ENCODE measurements around the gene DPEP1.

DPEP1 gene

DNA sequence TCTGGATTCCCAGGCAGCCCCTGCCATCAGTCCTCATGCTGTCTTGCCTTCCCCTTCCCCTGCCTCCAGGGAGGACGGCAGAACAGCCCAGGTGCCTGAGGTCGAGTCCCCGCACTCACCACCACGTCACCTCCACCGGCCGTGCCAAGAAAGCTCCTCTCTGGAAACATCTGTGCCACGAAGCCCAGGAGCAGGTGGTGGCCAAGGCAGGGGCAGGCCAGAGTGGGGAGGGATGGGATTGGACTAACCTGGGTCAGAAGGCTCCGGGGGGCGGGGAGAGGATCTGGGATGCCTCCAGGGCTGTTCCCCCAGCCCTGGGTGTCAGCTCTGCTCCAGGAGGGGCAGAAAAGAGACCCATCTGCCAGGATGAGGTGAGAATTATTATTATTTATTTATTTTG lies 7.4 kb upstream of the DPEP1 start:
- H3K9me3 ChIP-seq (ENCODE audit: low read length), result no peaks in the 10 kb centered on the region
- H4K20me1 ChIP-seq (ENCODE audit: insufficient read depth, low read length), result no peaks in the 10 kb centered on the region
- H3F3A ChIP-seq (ENCODE audit: insufficient read depth, low read length), result no peaks in the 10 kb centered on the region
- H3K27me3 ChIP-seq (ENCODE audit: insufficient read depth, low read length), result peaks cover 4% of the 10 kb centered on the region; the same call in 1 of the 2 replicates
- H3K36me3 ChIP-seq (ENCODE audit: insufficient read depth, low read length), result no peaks in the 10 kb centered on the region
- no peak overlapping the region for H3K9ac ChIP-seq (ENCODE audit: low read length)
- no peak overlapping the region for H2AFZ ChIP-seq (ENCODE audit: low read length)
- H3K4me1 ChIP-seq (ENCODE audit: insufficient read depth, low read length, severe bottlenecking), result peaks cover 9% of the 10 kb centered on the region
- TF ChIP-seq EZH2 (IDR thresholded peaks at IDR 0.05; ENCODE audit: borderline replicate concordance, low read length), result no peak
- TF ChIP-seq, protein P1, sequence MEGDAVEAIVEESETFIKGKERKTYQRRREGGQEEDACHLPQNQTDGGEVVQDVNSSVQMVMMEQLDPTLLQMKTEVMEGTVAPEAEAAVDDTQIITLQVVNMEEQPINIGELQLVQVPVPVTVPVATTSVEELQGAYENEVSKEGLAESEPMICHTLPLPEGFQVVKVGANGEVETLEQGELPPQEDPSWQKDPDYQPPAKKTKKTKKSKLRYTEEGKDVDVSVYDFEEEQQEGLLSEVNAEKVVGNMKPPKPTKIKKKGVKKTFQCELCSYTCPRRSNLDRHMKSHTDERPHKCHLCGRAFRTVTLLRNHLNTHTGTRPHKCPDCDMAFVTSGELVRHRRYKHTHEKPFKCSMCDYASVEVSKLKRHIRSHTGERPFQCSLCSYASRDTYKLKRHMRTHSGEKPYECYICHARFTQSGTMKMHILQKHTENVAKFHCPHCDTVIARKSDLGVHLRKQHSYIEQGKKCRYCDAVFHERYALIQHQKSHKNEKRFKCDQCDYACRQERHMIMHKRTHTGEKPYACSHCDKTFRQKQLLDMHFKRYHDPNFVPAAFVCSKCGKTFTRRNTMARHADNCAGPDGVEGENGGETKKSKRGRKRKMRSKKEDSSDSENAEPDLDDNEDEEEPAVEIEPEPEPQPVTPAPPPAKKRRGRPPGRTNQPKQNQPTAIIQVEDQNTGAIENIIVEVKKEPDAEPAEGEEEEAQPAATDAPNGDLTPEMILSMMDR (IDR thresholded peaks at IDR 0.05; ENCODE audit: low read length), result no peak
- H3K79me2 ChIP-seq (ENCODE audit: insufficient read depth, low read length), result no peaks in the 10 kb centered on the region
- H3K4me2 ChIP-seq (ENCODE audit: low read length), result no peak overlapping the region
- no peak overlapping the region for H3K27ac ChIP-seq (ENCODE audit: low read depth, low read length, poor library complexity, severe bottlenecking)
- no peaks in the 10 kb centered on the region for H3K9me2 ChIP-seq (ENCODE audit: low read depth, low read length)
- H3K4me3 ChIP-seq (ENCODE audit: low read depth, low read length, poor library complexity, severe bottlenecking), result no peak overlapping the region

DNA sequence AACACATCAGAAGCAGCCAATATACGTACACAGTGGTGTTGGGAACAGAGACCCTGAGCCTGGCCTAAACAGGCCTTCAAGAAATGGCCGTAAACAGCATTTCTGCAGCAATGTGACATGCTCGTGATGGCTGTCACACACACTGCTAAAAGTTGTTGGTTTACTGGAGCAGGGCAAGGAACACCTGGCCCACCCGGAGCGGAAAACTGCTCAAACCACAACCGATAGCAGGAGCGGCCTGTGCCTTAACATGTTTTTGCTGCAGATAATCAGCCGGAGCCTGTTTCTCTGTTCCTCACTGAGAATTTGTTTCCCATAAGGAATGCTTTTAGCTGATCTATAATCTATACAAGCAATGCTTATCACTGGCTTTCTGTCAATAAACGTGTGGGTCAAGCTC lies 6.0 kb upstream of the DPEP1 start:
- TF ChIP-seq EZH2 (IDR thresholded peaks at IDR 0.05; ENCODE audit: borderline replicate concordance, low read length), result no peak
- TF ChIP-seq, protein P1 (IDR thresholded peaks at IDR 0.05; ENCODE audit: low read length), result no peak

DNA sequence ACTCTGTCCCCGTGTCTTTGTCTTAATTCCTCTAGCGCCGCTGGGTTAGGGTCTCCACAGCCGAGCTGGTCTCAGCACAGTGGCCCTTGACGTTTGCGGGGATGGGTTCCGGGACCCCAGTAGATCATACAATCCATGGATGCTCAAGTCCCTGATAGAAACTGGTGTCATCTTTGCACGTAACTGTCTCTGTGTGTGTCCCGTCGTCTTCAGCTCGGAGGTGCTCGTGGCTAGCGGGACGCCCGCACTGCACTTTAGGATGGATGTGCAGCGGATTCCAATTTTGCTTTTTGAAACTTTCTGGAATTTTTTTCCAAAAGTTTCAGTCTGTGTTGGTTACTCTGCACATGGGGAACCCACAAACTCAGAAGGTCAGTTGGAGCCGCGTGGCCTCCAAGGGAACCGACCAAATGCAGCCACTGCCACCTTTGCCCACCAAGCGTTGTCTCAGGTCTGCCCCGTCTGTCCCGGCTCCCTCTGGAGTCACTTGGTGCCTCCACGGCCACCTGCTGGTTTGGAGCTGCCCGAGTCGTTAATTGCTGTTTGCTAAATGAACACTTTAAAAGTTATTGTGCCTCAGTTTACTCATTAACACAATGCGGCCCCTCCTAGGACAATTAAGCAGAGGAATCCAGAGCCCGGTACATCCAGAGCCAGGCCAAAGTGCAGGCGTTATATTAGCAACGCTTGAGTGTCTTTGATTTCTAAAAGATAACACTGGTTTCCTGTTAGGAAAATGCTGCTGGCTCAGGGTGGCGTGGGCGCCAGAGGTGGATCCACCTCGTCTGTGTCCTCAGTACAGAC lies 5.3 kb upstream of the DPEP1 start:
- Histone ChIP-seq H3K4me2 (ENCODE audit: low read length) (no peak overlapping the region), H3F3A (ENCODE audit: insufficient read depth, low read length) (no peaks in the 10 kb centered on the region)

More for the DNA sequence above, 6.0 kb upstream of the DPEP1 start:
- H2AFZ ChIP-seq (ENCODE audit: low read length), result no peak overlapping the region
- H3K9me3 ChIP-seq (ENCODE audit: low read length), result no peaks in the 10 kb centered on the region
- H3K9ac ChIP-seq (ENCODE audit: low read length), result no peak overlapping the region
- peaks cover 4% of the 10 kb centered on the region; the same call in 1 of the 2 replicates for H3K27me3 ChIP-seq (ENCODE audit: insufficient read depth, low read length)
- no peak overlapping the region for H3K4me2 ChIP-seq (ENCODE audit: low read length)
- no peaks in the 10 kb centered on the region for H3K9me2 ChIP-seq (ENCODE audit: low read depth, low read length)
- no peaks in the 10 kb centered on the region for H3K36me3 ChIP-seq (ENCODE audit: insufficient read depth, low read length)
- no peak overlapping the region for H3K27ac ChIP-seq (ENCODE audit: low read depth, low read length, poor library complexity, severe bottlenecking)
- no peaks in the 10 kb centered on the region for H4K20me1 ChIP-seq (ENCODE audit: insufficient read depth, low read length)
- no peaks in the 10 kb centered on the region for H3K79me2 ChIP-seq (ENCODE audit: insufficient read depth, low read length)
- peaks cover 9% of the 10 kb centered on the region for H3K4me1 ChIP-seq (ENCODE audit: insufficient read depth, low read length, severe bottlenecking)
- no peaks in the 10 kb centered on the region for H3F3A ChIP-seq (ENCODE audit: insufficient read depth, low read length)
- no peak overlapping the region for H3K4me3 ChIP-seq (ENCODE audit: low read depth, low read length, poor library complexity, severe bottlenecking)

More for the DNA sequence above, 5.3 kb upstream of the DPEP1 start:
- no peaks in the 10 kb centered on the region for H3K9me3 ChIP-seq (ENCODE audit: low read length)
- peaks cover 9% of the 10 kb centered on the region for H3K4me1 ChIP-seq (ENCODE audit: insufficient read depth, low read length, severe bottlenecking)
- no peak for TF ChIP-seq EZH2 (IDR thresholded peaks at IDR 0.05; ENCODE audit: borderline replicate concordance, low read length)
- TF ChIP-seq, protein P1 (IDR thresholded peaks at IDR 0.05; ENCODE audit: low read length), result no peak
- no peak overlapping the region for H3K4me3 ChIP-seq (ENCODE audit: low read depth, low read length, poor library complexity, severe bottlenecking)
- H3K36me3 ChIP-seq (ENCODE audit: insufficient read depth, low read length), result no peaks in the 10 kb centered on the region
- no peak overlapping the region for H3K9ac ChIP-seq (ENCODE audit: low read length)
- no peak overlapping the region for H3K27ac ChIP-seq (ENCODE audit: low read depth, low read length, poor library complexity, severe bottlenecking)
- H3K9me2 ChIP-seq (ENCODE audit: low read depth, low read length), result no peaks in the 10 kb centered on the region
- no peak overlapping the region for H2AFZ ChIP-seq (ENCODE audit: low read length)
- H3K79me2 ChIP-seq (ENCODE audit: insufficient read depth, low read length), result no peaks in the 10 kb centered on the region
- peaks cover 6% of the 10 kb centered on the region; the same call in 1 of the 2 replicates for H3K27me3 ChIP-seq (ENCODE audit: insufficient read depth, low read length)
- no peaks in the 10 kb centered on the region for H4K20me1 ChIP-seq (ENCODE audit: insufficient read depth, low read length)
